ENCODE measurements around the gene YJEFN3. TPM values are rescaled to one million over a fixed set of nuclear protein-coding genes. Genes with fewer than 3 reads are reported as not detected.
A peak's percentile ranks its signal among the peaks of the same experiment; 100 is the strongest.

YJEFN3 gene
- total and polyA plus RNA-seq, 4 donors, result 0.19 to 0.88 (median 0.63) TPM

DNA sequence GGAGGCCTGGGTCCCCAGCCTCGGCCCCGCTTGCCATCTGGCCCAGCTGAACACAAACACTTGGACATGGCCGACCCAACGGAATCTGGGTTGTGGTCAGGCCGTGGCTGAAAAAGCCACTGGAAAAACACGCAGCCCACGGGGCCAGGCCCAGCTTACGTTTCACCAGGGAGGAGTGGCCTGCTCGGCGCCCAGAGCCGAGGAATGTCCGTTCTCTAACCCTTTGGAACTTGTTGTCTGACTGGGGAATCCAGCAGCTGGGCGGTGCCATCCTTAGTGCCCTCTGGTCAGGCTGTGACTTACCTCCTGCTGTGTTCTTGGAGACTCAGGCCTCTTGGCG is 23.1 kb downstream of the YJEFN3 start:
- H3K9me3 ChIP-seq (ENCODE audit: control insufficient read depth in 4 of 4, low read length in 3 of 4), result no peaks in the 10 kb centered on the region
- H3K9ac ChIP-seq (ENCODE audit: low read depth in 1 of 2, low read length in 2 of 2), result no peak overlapping the region
- H3K36me3 ChIP-seq (ENCODE audit: control insufficient read depth in 4 of 4, insufficient read depth in 3 of 4, low read depth in 1 of 4, low read length in 3 of 4), result no peaks in the 10 kb centered on the region
- peaks cover 0 to 5% (median 0%) of the 10 kb centered on the region in 4 donors for H3K27me3 ChIP-seq (ENCODE audit: control insufficient read depth in 4 of 4, insufficient read depth in 4 of 4, low read length in 3 of 4)
- TF ChIP-seq RXRA (IDR thresholded peaks at IDR 0.05) (no peak), JUND (IDR thresholded peaks at IDR 0.05) (no peak), SP1 (IDR thresholded peaks at IDR 0.05) (no peak), EGR1 (IDR thresholded peaks at IDR 0.05; ENCODE audit: low read depth in 2 of 2) (no peak), RAD21 (IDR thresholded peaks at IDR 0.05) (no peak), FOXA1 (IDR thresholded peaks at IDR 0.05) (no peak), HNF4A (conservative IDR thresholded peaks at IDR 0.05) (no peak), FOXA2 (IDR thresholded peaks at IDR 0.05) (no peak), NR2F2 (IDR thresholded peaks at IDR 0.05) (no peak), TAF1 (conservative IDR thresholded peaks at IDR 0.05) (no peak)
- TF ChIP-seq, protein P1, sequence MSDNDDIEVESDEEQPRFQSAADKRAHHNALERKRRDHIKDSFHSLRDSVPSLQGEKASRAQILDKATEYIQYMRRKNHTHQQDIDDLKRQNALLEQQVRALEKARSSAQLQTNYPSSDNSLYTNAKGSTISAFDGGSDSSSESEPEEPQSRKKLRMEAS (IDR thresholded peaks at IDR 0.05), result no peak
- TF ChIP-seq, protein P2, sequence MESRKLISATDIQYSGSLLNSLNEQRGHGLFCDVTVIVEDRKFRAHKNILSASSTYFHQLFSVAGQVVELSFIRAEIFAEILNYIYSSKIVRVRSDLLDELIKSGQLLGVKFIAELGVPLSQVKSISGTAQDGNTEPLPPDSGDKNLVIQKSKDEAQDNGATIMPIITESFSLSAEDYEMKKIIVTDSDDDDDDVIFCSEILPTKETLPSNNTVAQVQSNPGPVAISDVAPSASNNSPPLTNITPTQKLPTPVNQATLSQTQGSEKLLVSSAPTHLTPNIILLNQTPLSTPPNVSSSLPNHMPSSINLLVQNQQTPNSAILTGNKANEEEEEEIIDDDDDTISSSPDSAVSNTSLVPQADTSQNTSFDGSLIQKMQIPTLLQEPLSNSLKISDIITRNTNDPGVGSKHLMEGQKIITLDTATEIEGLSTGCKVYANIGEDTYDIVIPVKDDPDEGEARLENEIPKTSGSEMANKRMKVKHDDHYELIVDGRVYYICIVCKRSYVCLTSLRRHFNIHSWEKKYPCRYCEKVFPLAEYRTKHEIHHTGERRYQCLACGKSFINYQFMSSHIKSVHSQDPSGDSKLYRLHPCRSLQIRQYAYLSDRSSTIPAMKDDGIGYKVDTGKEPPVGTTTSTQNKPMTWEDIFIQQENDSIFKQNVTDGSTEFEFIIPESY (IDR thresholded peaks at IDR 0.05), result no peak
- TF ChIP-seq, protein P3, sequence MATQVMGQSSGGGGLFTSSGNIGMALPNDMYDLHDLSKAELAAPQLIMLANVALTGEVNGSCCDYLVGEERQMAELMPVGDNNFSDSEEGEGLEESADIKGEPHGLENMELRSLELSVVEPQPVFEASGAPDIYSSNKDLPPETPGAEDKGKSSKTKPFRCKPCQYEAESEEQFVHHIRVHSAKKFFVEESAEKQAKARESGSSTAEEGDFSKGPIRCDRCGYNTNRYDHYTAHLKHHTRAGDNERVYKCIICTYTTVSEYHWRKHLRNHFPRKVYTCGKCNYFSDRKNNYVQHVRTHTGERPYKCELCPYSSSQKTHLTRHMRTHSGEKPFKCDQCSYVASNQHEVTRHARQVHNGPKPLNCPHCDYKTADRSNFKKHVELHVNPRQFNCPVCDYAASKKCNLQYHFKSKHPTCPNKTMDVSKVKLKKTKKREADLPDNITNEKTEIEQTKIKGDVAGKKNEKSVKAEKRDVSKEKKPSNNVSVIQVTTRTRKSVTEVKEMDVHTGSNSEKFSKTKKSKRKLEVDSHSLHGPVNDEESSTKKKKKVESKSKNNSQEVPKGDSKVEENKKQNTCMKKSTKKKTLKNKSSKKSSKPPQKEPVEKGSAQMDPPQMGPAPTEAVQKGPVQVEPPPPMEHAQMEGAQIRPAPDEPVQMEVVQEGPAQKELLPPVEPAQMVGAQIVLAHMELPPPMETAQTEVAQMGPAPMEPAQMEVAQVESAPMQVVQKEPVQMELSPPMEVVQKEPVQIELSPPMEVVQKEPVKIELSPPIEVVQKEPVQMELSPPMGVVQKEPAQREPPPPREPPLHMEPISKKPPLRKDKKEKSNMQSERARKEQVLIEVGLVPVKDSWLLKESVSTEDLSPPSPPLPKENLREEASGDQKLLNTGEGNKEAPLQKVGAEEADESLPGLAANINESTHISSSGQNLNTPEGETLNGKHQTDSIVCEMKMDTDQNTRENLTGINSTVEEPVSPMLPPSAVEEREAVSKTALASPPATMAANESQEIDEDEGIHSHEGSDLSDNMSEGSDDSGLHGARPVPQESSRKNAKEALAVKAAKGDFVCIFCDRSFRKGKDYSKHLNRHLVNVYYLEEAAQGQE (IDR thresholded peaks at IDR 0.05), result no peak
- TF ChIP-seq, protein P4, sequence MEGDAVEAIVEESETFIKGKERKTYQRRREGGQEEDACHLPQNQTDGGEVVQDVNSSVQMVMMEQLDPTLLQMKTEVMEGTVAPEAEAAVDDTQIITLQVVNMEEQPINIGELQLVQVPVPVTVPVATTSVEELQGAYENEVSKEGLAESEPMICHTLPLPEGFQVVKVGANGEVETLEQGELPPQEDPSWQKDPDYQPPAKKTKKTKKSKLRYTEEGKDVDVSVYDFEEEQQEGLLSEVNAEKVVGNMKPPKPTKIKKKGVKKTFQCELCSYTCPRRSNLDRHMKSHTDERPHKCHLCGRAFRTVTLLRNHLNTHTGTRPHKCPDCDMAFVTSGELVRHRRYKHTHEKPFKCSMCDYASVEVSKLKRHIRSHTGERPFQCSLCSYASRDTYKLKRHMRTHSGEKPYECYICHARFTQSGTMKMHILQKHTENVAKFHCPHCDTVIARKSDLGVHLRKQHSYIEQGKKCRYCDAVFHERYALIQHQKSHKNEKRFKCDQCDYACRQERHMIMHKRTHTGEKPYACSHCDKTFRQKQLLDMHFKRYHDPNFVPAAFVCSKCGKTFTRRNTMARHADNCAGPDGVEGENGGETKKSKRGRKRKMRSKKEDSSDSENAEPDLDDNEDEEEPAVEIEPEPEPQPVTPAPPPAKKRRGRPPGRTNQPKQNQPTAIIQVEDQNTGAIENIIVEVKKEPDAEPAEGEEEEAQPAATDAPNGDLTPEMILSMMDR (IDR thresholded peaks at IDR 0.05; ENCODE audit: low read depth, low read length, missing input control), result no peak
- TF ChIP-seq, protein P5, sequence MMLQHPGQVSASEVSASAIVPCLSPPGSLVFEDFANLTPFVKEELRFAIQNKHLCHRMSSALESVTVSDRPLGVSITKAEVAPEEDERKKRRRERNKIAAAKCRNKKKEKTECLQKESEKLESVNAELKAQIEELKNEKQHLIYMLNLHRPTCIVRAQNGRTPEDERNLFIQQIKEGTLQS (IDR thresholded peaks at IDR 0.05), result no peak
- no peak for DNase-seq (ENCODE audit: low spot score)
- H3K27ac ChIP-seq (ENCODE audit: low read depth in 1 of 2, low read length in 2 of 2), result no peak overlapping the region
- H3K4me1 ChIP-seq (ENCODE audit: control insufficient read depth in 4 of 4, insufficient read depth in 4 of 4, low read length in 3 of 4), result no peaks in the 10 kb centered on the region
- no peak overlapping the region for H3K4me3 ChIP-seq (ENCODE audit: low read depth in 1 of 3, low read length in 3 of 3)
- WGBS, result 86% methylated on average over 14 of the region's 14 CpGs

DNA sequence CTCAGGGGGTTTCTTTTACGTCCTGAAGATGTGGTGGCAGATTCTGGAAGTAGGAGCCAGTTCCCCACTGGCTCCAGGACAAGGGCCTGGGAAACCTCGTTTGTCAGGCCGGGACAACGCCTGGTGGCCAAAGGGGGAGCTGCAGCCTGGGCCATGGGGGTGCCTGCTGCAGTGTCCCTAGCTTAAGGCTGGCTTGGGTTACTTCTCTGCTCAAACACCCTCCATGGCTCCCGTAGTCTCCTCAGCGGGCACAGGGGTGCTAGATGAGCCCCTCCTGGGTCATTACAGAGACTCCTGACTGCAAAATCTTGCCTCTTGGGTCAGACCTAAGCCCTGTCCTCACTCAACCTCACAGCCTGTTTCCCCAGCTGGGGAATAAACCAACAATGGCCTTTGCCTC is 24.1 kb downstream of the YJEFN3 start:
- Histone ChIP-seq H3K9me3 (ENCODE audit: control insufficient read depth in 4 of 4, low read length in 3 of 4) (no peaks in the 10 kb centered on the region), H3K27ac (ENCODE audit: low read depth in 1 of 2, low read length in 2 of 2) (no peak overlapping the region), H3K4me3 (ENCODE audit: low read depth in 1 of 3, low read length in 3 of 3) (no peak overlapping the region), H3K4me1 (ENCODE audit: control insufficient read depth in 4 of 4, insufficient read depth in 4 of 4, low read length in 3 of 4) (no peaks in the 10 kb centered on the region), H3K27me3 (ENCODE audit: control insufficient read depth in 4 of 4, insufficient read depth in 4 of 4, low read length in 3 of 4) (peaks cover 0 to 5% (median 0%) of the 10 kb centered on the region in 4 donors), H3K9ac (ENCODE audit: low read depth in 1 of 2, low read length in 2 of 2) (no peak overlapping the region), H3K36me3 (ENCODE audit: control insufficient read depth in 4 of 4, insufficient read depth in 3 of 4, low read depth in 1 of 4, low read length in 3 of 4) (no peaks in the 10 kb centered on the region)
- DNase-seq (ENCODE audit: low spot score), result no peak
- 57% methylated on average over 6 of the region's 6 CpGs for WGBS
- TF ChIP-seq, protein P3 (IDR thresholded peaks at IDR 0.05), result no peak
- TF ChIP-seq, protein P4 (IDR thresholded peaks at IDR 0.05; ENCODE audit: low read depth, low read length, missing input control), result peak; percentile 46
